DND-41 (cell line): Measurements from ENCODE around the gene PCDH9.

Experiments
- ATAC-seq: fragments of 200-7000 bp; cut with Tn5 transposase; 3 replicates; pipeline ENCODE4 v1.9.1; 2021; ENCODE audit warnings: low read depth; ENCODE audit not compliant: insufficient read depth
- DNase-seq: peaks from one replicate; pipeline ENCODE4 v3.0.0-alpha.2; 2020
- H2AFZ ChIP-seq: 2 replicates; pipeline ENCODE4 v1.6.0; 2012; ENCODE audit warnings: low read depth, low read length
- H3K27ac ChIP-seq: 2 replicates; pipeline ENCODE4 v1.5.1; 2012; ENCODE audit warnings: low read length, inconsistent platforms
- H3K27me3 ChIP-seq: fragments of 200-600 bp; sonication (generic); 2 replicates; pipeline ENCODE4 v1.6.0; 2012; ENCODE audit warnings: low read length, mild to moderate bottlenecking, inconsistent platforms; ENCODE audit not compliant: insufficient read depth, poor library complexity
- H3K36me3 ChIP-seq: 2 replicates; pipeline ENCODE4 v1.5.1; 2012; ENCODE audit warnings: low read length, inconsistent platforms; ENCODE audit not compliant: insufficient read depth
- H3K4me1 ChIP-seq: 2 replicates; pipeline ENCODE4 v1.5.1; 2012; ENCODE audit warnings: mild to moderate bottlenecking, low read length; ENCODE audit not compliant: insufficient read depth
- H3K4me2 ChIP-seq: 2 replicates; pipeline ENCODE4 v1.6.0; 2012; ENCODE audit warnings: mild to moderate bottlenecking, moderate library complexity, low read length, inconsistent platforms; ENCODE audit not compliant: insufficient read depth
- H3K4me3 ChIP-seq, 2 experiments: fragments of 200-600 bp in 1 of 2; shearing (Covaris generic) in 1 of 2; 2 replicates each; pipeline ENCODE4 v1.5.1; 2012 to 2016; ENCODE audit warnings: inconsistent platforms in 2 of 2, low read length in 2 of 2, mild to moderate bottlenecking in 2 of 2, low read depth in 1 of 2, moderate library complexity in 1 of 2
- H3K79me2 ChIP-seq: 2 replicates; pipeline ENCODE4 v1.6.0; 2012; ENCODE audit warnings: low read length, inconsistent platforms; ENCODE audit not compliant: insufficient read depth
- H3K9ac ChIP-seq: 2 replicates; pipeline ENCODE4 v1.6.0; 2012; ENCODE audit warnings: low read depth, mild to moderate bottlenecking, inconsistent platforms, low read length, moderate library complexity
- H3K9me3 ChIP-seq: 2 replicates; pipeline ENCODE4 v1.5.1; 2012; ENCODE audit warnings: low read length, moderate library complexity, mild to moderate bottlenecking, inconsistent platforms; ENCODE audit not compliant: insufficient read depth, severe bottlenecking
- H4K20me1 ChIP-seq: 2 replicates; pipeline ENCODE4 v1.6.0; 2012; ENCODE audit warnings: low read length; ENCODE audit not compliant: insufficient read depth
- EZH2 ChIP-seq: IDR thresholded peaks from 3 replicates; pipeline ENCODE4 v1.6.1; 2012; ENCODE audit warnings: borderline replicate concordance, low read depth, mild to moderate bottlenecking, moderate library complexity, low read length, inconsistent platforms; ENCODE audit not compliant: severe bottlenecking
- TF ChIP-seq, protein P1 (sequence below): IDR thresholded peaks from 2 replicates; pipeline ENCODE4 v1.5.1; 2012; ENCODE audit warnings: borderline replicate concordance, low read length, moderate library complexity, mild to moderate bottlenecking; ENCODE audit not compliant: poor library complexity, severe bottlenecking; ENCODE audit errors: extremely low read depth

The PCDH9 gene

GRCh38 chr13:67210208-67210607, 19.9 kb downstream of the PCDH9 start:
- no peak for ATAC-seq

GRCh38 chr13:67208552-67208951, 21.6 kb downstream of the PCDH9 start:
- H3K27me3 ChIP-seq, result no peaks in the 10 kb centered on the region
- TF ChIP-seq EZH2, result no peak
- TF ChIP-seq, protein P1, sequence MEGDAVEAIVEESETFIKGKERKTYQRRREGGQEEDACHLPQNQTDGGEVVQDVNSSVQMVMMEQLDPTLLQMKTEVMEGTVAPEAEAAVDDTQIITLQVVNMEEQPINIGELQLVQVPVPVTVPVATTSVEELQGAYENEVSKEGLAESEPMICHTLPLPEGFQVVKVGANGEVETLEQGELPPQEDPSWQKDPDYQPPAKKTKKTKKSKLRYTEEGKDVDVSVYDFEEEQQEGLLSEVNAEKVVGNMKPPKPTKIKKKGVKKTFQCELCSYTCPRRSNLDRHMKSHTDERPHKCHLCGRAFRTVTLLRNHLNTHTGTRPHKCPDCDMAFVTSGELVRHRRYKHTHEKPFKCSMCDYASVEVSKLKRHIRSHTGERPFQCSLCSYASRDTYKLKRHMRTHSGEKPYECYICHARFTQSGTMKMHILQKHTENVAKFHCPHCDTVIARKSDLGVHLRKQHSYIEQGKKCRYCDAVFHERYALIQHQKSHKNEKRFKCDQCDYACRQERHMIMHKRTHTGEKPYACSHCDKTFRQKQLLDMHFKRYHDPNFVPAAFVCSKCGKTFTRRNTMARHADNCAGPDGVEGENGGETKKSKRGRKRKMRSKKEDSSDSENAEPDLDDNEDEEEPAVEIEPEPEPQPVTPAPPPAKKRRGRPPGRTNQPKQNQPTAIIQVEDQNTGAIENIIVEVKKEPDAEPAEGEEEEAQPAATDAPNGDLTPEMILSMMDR, result no peak
- H3K4me1 ChIP-seq, result peaks cover 12% of the 10 kb centered on the region; the same call in 1 of the 2 replicates
- no peak overlapping the region for H3K9ac ChIP-seq
- H2AFZ ChIP-seq, result no peak overlapping the region
- no peak overlapping the region for H3K4me2 ChIP-seq
- H3K9me3 ChIP-seq, result no peaks in the 10 kb centered on the region
- DNase-seq (no peak), ATAC-seq (no peak)
- H3K36me3 ChIP-seq, result no peaks in the 10 kb centered on the region
- H3K27ac ChIP-seq, result no peak overlapping the region
- no peak overlapping the region for H3K4me3 ChIP-seq
- no peaks in the 10 kb centered on the region for H4K20me1 ChIP-seq
- no peaks in the 10 kb centered on the region for H3K79me2 ChIP-seq

More at GRCh38 chr13:67210208-67210607, 19.9 kb downstream of the PCDH9 start:
- no peak for DNase-seq
- Histone ChIP-seq H3K4me3 (no peak overlapping the region), H4K20me1 (no peaks in the 10 kb centered on the region), H3K27ac (no peak overlapping the region), H3K79me2 (no peaks in the 10 kb centered on the region), H2AFZ (no peak overlapping the region), H3K27me3 (no peaks in the 10 kb centered on the region), H3K4me2 (no peak overlapping the region), H3K9ac (no peak overlapping the region), H3K36me3 (no peaks in the 10 kb centered on the region), H3K9me3 (no peaks in the 10 kb centered on the region), H3K4me1 (peaks cover 4% of the 10 kb centered on the region; the same call in 1 of the 2 replicates)
- TF ChIP-seq EZH2, result no peak
- TF ChIP-seq, protein P1, result no peak

DNA sequence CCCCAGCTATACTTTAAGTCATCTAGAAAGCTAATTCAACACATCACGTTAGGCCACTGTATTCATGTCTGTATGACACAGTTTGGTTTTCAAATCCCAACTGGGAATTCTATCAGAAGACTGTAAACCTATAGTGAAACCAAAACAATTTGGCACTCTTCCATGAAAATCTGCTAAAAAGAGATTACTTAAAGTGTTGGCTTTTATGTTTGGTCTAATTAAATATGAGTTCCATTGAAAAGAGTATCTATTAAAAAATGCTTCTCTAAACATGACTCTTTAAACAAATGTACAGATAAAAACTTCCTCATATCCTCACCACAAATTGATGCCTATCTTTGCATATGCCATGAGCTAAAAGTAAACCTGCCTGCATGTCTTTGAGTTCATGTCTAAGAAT, 25.4 kb downstream of the PCDH9 start:
- Histone ChIP-seq H3K36me3 (no peaks in the 10 kb centered on the region), H3K79me2 (no peaks in the 10 kb centered on the region), H3K4me2 (no peak overlapping the region), H3K9me3 (no peaks in the 10 kb centered on the region), H2AFZ (no peak overlapping the region), H3K27ac (no peak overlapping the region), H3K27me3 (no peaks in the 10 kb centered on the region), H3K9ac (no peak overlapping the region), H4K20me1 (no peaks in the 10 kb centered on the region), H3K4me3 (no peak overlapping the region), H3K4me1 (peaks cover 12% of the 10 kb centered on the region; the same call in 1 of the 2 replicates)
- DNase-seq (no peak), ATAC-seq (no peak)
- no peak for TF ChIP-seq EZH2
- TF ChIP-seq, protein P1, result no peak

DNA sequence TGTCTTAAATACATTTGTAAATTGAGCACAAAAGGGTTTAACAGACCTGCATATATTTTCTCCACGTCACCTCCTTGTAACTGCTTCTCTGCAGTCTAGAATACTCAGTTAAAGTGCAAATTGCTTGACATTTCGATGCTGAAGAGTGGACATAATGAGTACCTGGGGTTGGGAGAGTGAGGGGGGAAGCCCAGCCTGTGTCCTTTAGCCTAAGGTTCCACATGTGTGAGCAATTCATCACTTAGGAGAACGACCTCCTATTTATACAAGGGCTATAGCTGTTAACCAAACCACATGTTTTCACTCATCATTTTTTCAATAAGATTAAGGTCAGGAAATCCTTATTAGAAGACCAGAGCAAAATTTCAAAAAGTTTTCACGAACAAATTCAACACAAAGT, 29.5 kb downstream of the PCDH9 start:
- TF ChIP-seq EZH2, result no peak
- TF ChIP-seq, protein P1, result no peak
- no peak for ATAC-seq
- Histone ChIP-seq H3K27me3 (no peaks in the 10 kb centered on the region), H3K79me2 (no peaks in the 10 kb centered on the region), H3K27ac (no peak overlapping the region), H3K9ac (no peak overlapping the region), H3K4me3 (no peak overlapping the region), H3K36me3 (no peaks in the 10 kb centered on the region), H2AFZ (no peak overlapping the region), H4K20me1 (no peaks in the 10 kb centered on the region), H3K4me2 (no peak overlapping the region), H3K9me3 (no peaks in the 10 kb centered on the region), H3K4me1 (peaks cover 12% of the 10 kb centered on the region; the same call in 1 of the 2 replicates)
- no peak for DNase-seq
